Neural cell (in vitro differentiated cells): ENCODE results near the gene RARS1. TPM values are rescaled to one million over a fixed set of nuclear protein-coding genes. Genes with fewer than 3 reads are reported as not detected.

Experiments used
- H2AFZ ChIP-seq: fragments of 200-600, 300-800 bp; sonication (generic), shearing (Covaris generic); 2 replicates; pipeline ENCODE4 v1.6.0; 2014; ENCODE audit warnings: low read depth, mild to moderate bottlenecking, antibody characterized with exemption, low read length, moderate library complexity
- H3F3A ChIP-seq: fragments of 200-600 bp; shearing (Covaris generic); 2 replicates; pipeline ENCODE4 v1.6.1; 2016; ENCODE audit warnings: mild to moderate bottlenecking, moderate library complexity, mixed read lengths, antibody characterized with exemption, low read length; ENCODE audit not compliant: insufficient read depth, poor library complexity, severe bottlenecking
- H3K27ac ChIP-seq: fragments of 200-600, 300-800 bp; sonication (generic), shearing (Covaris generic); 2 replicates; pipeline ENCODE4 v1.5.1; 2014; ENCODE audit warnings: mild to moderate bottlenecking, low read length, moderate library complexity
- H3K27me3 ChIP-seq: fragments of 300-800, 200-600 bp; sonication (generic), shearing (Covaris generic); 2 replicates; pipeline ENCODE4 v1.6.0; 2014; ENCODE audit warnings: mild to moderate bottlenecking, low read depth, low read length, moderate library complexity; ENCODE audit not compliant: insufficient read depth
- H3K36me3 ChIP-seq: fragments of 300-800, 200-600 bp; sonication (generic), shearing (Covaris generic); 2 replicates; pipeline ENCODE4 v1.5.1; 2014; ENCODE audit warnings: mild to moderate bottlenecking, antibody characterized with exemption, low read length, moderate library complexity; ENCODE audit not compliant: insufficient read depth
- H3K4me2 ChIP-seq: fragments of 300-800, 200-600 bp; sonication (generic), shearing (Covaris generic); 2 replicates; pipeline ENCODE4 v1.6.0; 2014; ENCODE audit warnings: mild to moderate bottlenecking, low read length
- H3K4me3 ChIP-seq: fragments of 300-800, 200-600 bp; sonication (generic), shearing (Covaris generic); 2 replicates; pipeline ENCODE4 v1.5.1; 2014; ENCODE audit warnings: mild to moderate bottlenecking, low read length, moderate library complexity
- H3K79me2 ChIP-seq: fragments of 200-600 bp; shearing (Covaris generic); replicated peaks from 2 replicates; pipeline ENCODE4 v1.6.0; 2014; ENCODE audit warnings: mild to moderate bottlenecking, low read length, moderate library complexity; ENCODE audit not compliant: insufficient read depth
- H3K9ac ChIP-seq: fragments of 300-800, 200-600 bp; sonication (generic), shearing (Covaris generic); 2 replicates; pipeline ENCODE4 v1.6.1; 2016; ENCODE audit warnings: mild to moderate bottlenecking, low read length, mixed read lengths
- H3K9me2 ChIP-seq: fragments of 200-600 bp; shearing (Covaris generic); 2 replicates; pipeline ENCODE4 v1.6.1; 2016; ENCODE audit warnings: mild to moderate bottlenecking, low read length, mixed read lengths; ENCODE audit not compliant: insufficient read depth
- H3K9me3 ChIP-seq: fragments of 200-600, 300-800 bp; sonication (generic), shearing (Covaris generic); 2 replicates; pipeline ENCODE4 v1.6.1; 2016; ENCODE audit warnings: mild to moderate bottlenecking, mixed run types, low read length, moderate library complexity, mixed read lengths
- H4K20me1 ChIP-seq: fragments of 200-600 bp; shearing (Covaris generic); 2 replicates; pipeline ENCODE4 v1.6.1; 2016; ENCODE audit warnings: mild to moderate bottlenecking, mixed run types; ENCODE audit not compliant: insufficient read depth
- EP300 ChIP-seq: fragments of 450-650 bp; conservative IDR thresholded peaks from 2 replicates; pipeline ENCODE4 v1.6.1; 2014; ENCODE audit warnings: antibody characterized with exemption, mild to moderate bottlenecking, moderate library complexity; ENCODE audit not compliant: poor library complexity, severe bottlenecking
- EZH2 ChIP-seq: fragments of 200-600, 300-800 bp; shearing (Covaris generic), sonication (generic); IDR thresholded peaks from 2 replicates; pipeline ENCODE4 v1.6.1; 2014; ENCODE audit warnings: antibody characterized with exemption, low read length, borderline replicate concordance, mild to moderate bottlenecking; ENCODE audit not compliant: insufficient read depth, poor library complexity, severe bottlenecking
- MXI1 ChIP-seq: fragments of 450-650 bp; conservative IDR thresholded peaks from 2 replicates; pipeline ENCODE4 v1.6.1; 2014; ENCODE audit warnings: antibody characterized with exemption, mild to moderate bottlenecking; ENCODE audit not compliant: poor library complexity, severe bottlenecking
- POLR2AphosphoS5 ChIP-seq: IDR thresholded peaks from 2 replicates; pipeline ENCODE4 v1.6.1; 2012
- RAD21 ChIP-seq: fragments of 450-650 bp; conservative IDR thresholded peaks from 2 replicates; pipeline ENCODE4 v1.6.1; 2014; ENCODE audit warnings: antibody characterized with exemption, mild to moderate bottlenecking, moderate library complexity
- SMC3 ChIP-seq: fragments of 450-650 bp; conservative IDR thresholded peaks from 2 replicates; pipeline ENCODE4 v1.6.1; 2014; ENCODE audit warnings: antibody characterized with exemption, mild to moderate bottlenecking, moderate library complexity; ENCODE audit not compliant: poor library complexity
- TAF1 ChIP-seq: IDR thresholded peaks from 2 replicates; pipeline ENCODE4 v1.6.1; 2012; ENCODE audit warnings: low read depth
- polyA plus RNA-seq: library from polyadenylated mRNA; depleted of rRNA; stranded (reverse); fragments of >200 nt; gene quantifications from 2 replicates; pipeline ENCODE4 v1.2.3, GENCODE V29; 2014
- TF ChIP-seq, protein P1 (sequence below): fragments of 450-650 bp; IDR thresholded peaks from 2 replicates; pipeline ENCODE4 v1.5.1; 2014; ENCODE audit warnings: antibody characterized with exemption, mild to moderate bottlenecking, moderate library complexity; ENCODE audit not compliant: poor library complexity, severe bottlenecking
- TF ChIP-seq, protein P2 (sequence below): IDR thresholded peaks from 2 replicates; pipeline ENCODE4 v1.6.1; 2012; ENCODE audit warnings: borderline replicate concordance

RARS1 gene
- polyA plus RNA-seq, 1 donor from 2014 or later, result 140 TPM

DNA sequence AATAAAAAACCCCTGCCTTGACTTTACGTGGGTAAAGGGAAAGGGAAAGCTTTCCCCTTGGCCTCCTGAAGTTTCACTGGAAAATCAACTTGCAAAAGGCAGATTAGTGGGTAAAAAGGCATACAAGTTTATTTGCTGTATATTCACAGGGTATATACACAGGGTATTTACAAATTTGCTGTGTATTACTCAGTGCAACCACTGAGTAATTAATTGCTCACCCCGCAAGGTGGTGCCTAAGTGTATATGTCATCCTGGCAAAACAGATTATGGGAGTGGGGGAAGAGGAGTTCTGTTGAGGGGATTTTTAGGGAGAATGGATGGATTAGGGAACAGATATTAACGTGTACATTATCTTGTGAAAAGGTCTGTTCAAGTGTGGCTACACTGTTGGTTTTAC is 7.1 kb upstream of the RARS1 start:
- Histone ChIP-seq H3K9ac (no peak overlapping the region), H3F3A (no peaks in the 10 kb centered on the region), H2AFZ (no peak overlapping the region), H3K9me3 (no peaks in the 10 kb centered on the region), H3K4me2 (no peak overlapping the region), H4K20me1 (no peaks in the 10 kb centered on the region), H3K4me3 (no peak overlapping the region), H3K79me2 (no peaks in the 10 kb centered on the region), H3K27ac (no peak overlapping the region), H3K9me2 (no peaks in the 10 kb centered on the region), H3K27me3 (no peaks in the 10 kb centered on the region), H3K36me3 (no peaks in the 10 kb centered on the region)
- TF ChIP-seq EP300 (no peak), SMC3 (no peak), RAD21 (no peak), TAF1 (no peak), MXI1 (no peak), POLR2AphosphoS5 (no peak), EZH2 (no peak)
- TF ChIP-seq, protein P1, sequence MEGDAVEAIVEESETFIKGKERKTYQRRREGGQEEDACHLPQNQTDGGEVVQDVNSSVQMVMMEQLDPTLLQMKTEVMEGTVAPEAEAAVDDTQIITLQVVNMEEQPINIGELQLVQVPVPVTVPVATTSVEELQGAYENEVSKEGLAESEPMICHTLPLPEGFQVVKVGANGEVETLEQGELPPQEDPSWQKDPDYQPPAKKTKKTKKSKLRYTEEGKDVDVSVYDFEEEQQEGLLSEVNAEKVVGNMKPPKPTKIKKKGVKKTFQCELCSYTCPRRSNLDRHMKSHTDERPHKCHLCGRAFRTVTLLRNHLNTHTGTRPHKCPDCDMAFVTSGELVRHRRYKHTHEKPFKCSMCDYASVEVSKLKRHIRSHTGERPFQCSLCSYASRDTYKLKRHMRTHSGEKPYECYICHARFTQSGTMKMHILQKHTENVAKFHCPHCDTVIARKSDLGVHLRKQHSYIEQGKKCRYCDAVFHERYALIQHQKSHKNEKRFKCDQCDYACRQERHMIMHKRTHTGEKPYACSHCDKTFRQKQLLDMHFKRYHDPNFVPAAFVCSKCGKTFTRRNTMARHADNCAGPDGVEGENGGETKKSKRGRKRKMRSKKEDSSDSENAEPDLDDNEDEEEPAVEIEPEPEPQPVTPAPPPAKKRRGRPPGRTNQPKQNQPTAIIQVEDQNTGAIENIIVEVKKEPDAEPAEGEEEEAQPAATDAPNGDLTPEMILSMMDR, result no peak
- TF ChIP-seq, protein P2, sequence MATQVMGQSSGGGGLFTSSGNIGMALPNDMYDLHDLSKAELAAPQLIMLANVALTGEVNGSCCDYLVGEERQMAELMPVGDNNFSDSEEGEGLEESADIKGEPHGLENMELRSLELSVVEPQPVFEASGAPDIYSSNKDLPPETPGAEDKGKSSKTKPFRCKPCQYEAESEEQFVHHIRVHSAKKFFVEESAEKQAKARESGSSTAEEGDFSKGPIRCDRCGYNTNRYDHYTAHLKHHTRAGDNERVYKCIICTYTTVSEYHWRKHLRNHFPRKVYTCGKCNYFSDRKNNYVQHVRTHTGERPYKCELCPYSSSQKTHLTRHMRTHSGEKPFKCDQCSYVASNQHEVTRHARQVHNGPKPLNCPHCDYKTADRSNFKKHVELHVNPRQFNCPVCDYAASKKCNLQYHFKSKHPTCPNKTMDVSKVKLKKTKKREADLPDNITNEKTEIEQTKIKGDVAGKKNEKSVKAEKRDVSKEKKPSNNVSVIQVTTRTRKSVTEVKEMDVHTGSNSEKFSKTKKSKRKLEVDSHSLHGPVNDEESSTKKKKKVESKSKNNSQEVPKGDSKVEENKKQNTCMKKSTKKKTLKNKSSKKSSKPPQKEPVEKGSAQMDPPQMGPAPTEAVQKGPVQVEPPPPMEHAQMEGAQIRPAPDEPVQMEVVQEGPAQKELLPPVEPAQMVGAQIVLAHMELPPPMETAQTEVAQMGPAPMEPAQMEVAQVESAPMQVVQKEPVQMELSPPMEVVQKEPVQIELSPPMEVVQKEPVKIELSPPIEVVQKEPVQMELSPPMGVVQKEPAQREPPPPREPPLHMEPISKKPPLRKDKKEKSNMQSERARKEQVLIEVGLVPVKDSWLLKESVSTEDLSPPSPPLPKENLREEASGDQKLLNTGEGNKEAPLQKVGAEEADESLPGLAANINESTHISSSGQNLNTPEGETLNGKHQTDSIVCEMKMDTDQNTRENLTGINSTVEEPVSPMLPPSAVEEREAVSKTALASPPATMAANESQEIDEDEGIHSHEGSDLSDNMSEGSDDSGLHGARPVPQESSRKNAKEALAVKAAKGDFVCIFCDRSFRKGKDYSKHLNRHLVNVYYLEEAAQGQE, result no peak

- Histone ChIP-seq H3K4me3 (no peak overlapping the region), H3K36me3 (no peaks in the 10 kb centered on the region), H3K9me3 (no peaks in the 10 kb centered on the region), H3K27ac (no peak overlapping the region), H3K4me2 (no peak overlapping the region), H3K9me2 (no peaks in the 10 kb centered on the region), H4K20me1 (no peaks in the 10 kb centered on the region), H3K9ac (no peak overlapping the region), H3F3A (no peaks in the 10 kb centered on the region), H3K79me2 (no peaks in the 10 kb centered on the region), H3K27me3 (no peaks in the 10 kb centered on the region), H2AFZ (no peak overlapping the region)
- TF ChIP-seq TAF1, result no peak
- TF ChIP-seq EZH2, result no peak
- no peak for TF ChIP-seq RAD21
- no peak for TF ChIP-seq POLR2AphosphoS5
- no peak for TF ChIP-seq SMC3
- TF ChIP-seq, protein P1, result no peak
- no peak for TF ChIP-seq EP300
- TF ChIP-seq, protein P2, result no peak
- no peak for TF ChIP-seq MXI1
Measured at GRCh38 chr5:168480601-168481000, 5.7 kb upstream of the RARS1 start.
